SK-N-SH (cell line): ENCODE data around the gene ISLR. TPM values are rescaled to one million over a fixed set of nuclear protein-coding genes. Genes with fewer than 3 reads are reported as not detected.

ENCODE experiments used
- CTCF ChIA-PET: fragments of 300-600, 350-600 bp; formaldehyde crosslinking; extraction: SDS; loops from one replicate; lab custom pipeline; 2021; lab: Yijun Ruan, JAX
- POLR2A ChIA-PET: fragments of 350-600 bp; sonication (Branson Sonifier 250); formaldehyde crosslinking; extraction: SDS; loops from one replicate; lab custom pipeline; 2020; ENCODE audit warnings: antibody characterized with exemption, inconsistent platforms; lab: Yijun Ruan, JAX
- DNase-seq: peaks from one replicate; pipeline ENCODE4 v3.0.0; 2012
- H2AFZ ChIP-seq: fragments of 200-600 bp; sonication (generic); 2 replicates; pipeline ENCODE4 v1.8.1; 2016; ENCODE audit warnings: antibody characterized with exemption, mild to moderate bottlenecking, low read depth
- H3F3A ChIP-seq: fragments of 200-600 bp; sonication (generic); replicated peaks from 2 replicates; pipeline ENCODE3; 2016; ENCODE audit warnings: antibody characterized with exemption, mild to moderate bottlenecking; ENCODE audit not compliant: insufficient read depth
- H3K27ac ChIP-seq, 2 experiments: fragments of 200-500 bp in 1 of 2; fragments of 200-600 bp in 1 of 2; sonication (Bioruptor generic) in 1 of 2; sonication (generic), shearing (Covaris generic) in 1 of 2; 2 replicates each; pipeline versions ENCODE4 v1.5.1 to v1.6.1; 2014 to 2016; ENCODE audit warnings: low read depth in 2 of 2, inconsistent platforms in 1 of 2, low read length in 1 of 2, mild to moderate bottlenecking in 1 of 2, mixed read lengths in 1 of 2
- H3K27me3 ChIP-seq: fragments of 200-600 bp; sonication (generic), shearing (Covaris generic); 2 replicates; pipeline ENCODE4 v1.6.1; 2016; ENCODE audit warnings: mixed run types; ENCODE audit not compliant: insufficient read depth
- H3K36me3 ChIP-seq, 2 experiments: fragments of 200-500 bp in 1 of 2; fragments of 200-600 bp in 1 of 2; sonication (Bioruptor generic) in 1 of 2; sonication (generic) in 1 of 2; replicated peaks in 1 of 2; 2 replicates each; pipeline versions ENCODE3 to v1.5.1; 2014 to 2016; ENCODE audit warnings: low read length in 1 of 2, mild to moderate bottlenecking in 1 of 2; ENCODE audit not compliant: insufficient read depth in 2 of 2, control insufficient read depth in 1 of 2
- H3K4me1 ChIP-seq, 2 experiments: fragments of 200-500 bp in 1 of 2; fragments of 200-600 bp in 1 of 2; sonication (Bioruptor generic) in 1 of 2; sonication (generic), shearing (Covaris generic) in 1 of 2; 2 replicates each; pipeline versions ENCODE4 v1.5.1 to v1.6.1; 2014 to 2016; ENCODE audit warnings: low read depth in 1 of 2, low read length in 1 of 2, mixed run types in 1 of 2; ENCODE audit not compliant: insufficient read depth in 2 of 2, control insufficient read depth in 1 of 2
- H3K4me2 ChIP-seq: fragments of 200-600 bp; sonication (generic), shearing (Covaris generic); 2 replicates; pipeline ENCODE4 v1.6.1; 2017; ENCODE audit warnings: mixed run types
- H3K4me3 ChIP-seq, 2 experiments: fragments of 200-500 bp in 1 of 2; fragments of 200-600 bp in 1 of 2; sonication (Bioruptor generic) in 1 of 2; sonication (generic), shearing (Covaris generic) in 1 of 2; 2 replicates each; pipeline versions ENCODE4 v1.5.1 to v1.8.1; 2014 to 2016; ENCODE audit warnings: low read depth in 2 of 2, inconsistent platforms in 1 of 2, low read length in 1 of 2, mild to moderate bottlenecking in 1 of 2, mixed read lengths in 1 of 2, moderate library complexity in 1 of 2
- H3K79me2 ChIP-seq: fragments of 200-600 bp; sonication (generic); 2 replicates; pipeline ENCODE4 v1.8.1; 2017; ENCODE audit warnings: mild to moderate bottlenecking; ENCODE audit not compliant: insufficient read depth
- H3K9ac ChIP-seq: fragments of 200-600 bp; sonication (generic); 2 replicates; pipeline ENCODE4 v1.6.1; 2017; ENCODE audit warnings: mixed run types
- H3K9me2 ChIP-seq: fragments of 200-600 bp; sonication (generic); 2 replicates; pipeline ENCODE4 v1.6.1; 2017; ENCODE audit warnings: mixed run types
- H3K9me3 ChIP-seq: fragments of 200-600 bp; sonication (generic); 2 replicates; pipeline ENCODE4 v1.6.1; 2017; ENCODE audit warnings: mixed run types, mild to moderate bottlenecking, moderate library complexity
- H4K20me1 ChIP-seq: fragments of 200-600 bp; sonication (generic); 2 replicates; pipeline ENCODE4 v1.6.1; 2017; ENCODE audit warnings: mild to moderate bottlenecking, mixed run types; ENCODE audit not compliant: insufficient read depth
- ELF1 ChIP-seq: IDR thresholded peaks from 2 replicates; pipeline ENCODE4 v1.4.0; 2012
- EP300 ChIP-seq, 2 experiments: IDR thresholded peaks; 2 replicates each; pipeline versions ENCODE4 v1.4.0 to v1.6.1; 2012; ENCODE audit warnings: borderline replicate concordance in 1 of 2, low read depth in 1 of 2, low read length in 1 of 2
- FOXJ3 ChIP-seq: sonication (generic); formaldehyde crosslinking; IDR thresholded peaks from 2 replicates; pipeline ENCODE4 v1.5.1; 2020; ENCODE audit warnings: mild to moderate bottlenecking, missing genetic modification reagents
- FOXM1 ChIP-seq: IDR thresholded peaks from 2 replicates; pipeline ENCODE4 v1.4.0; 2012; ENCODE audit warnings: low read depth, mild to moderate bottlenecking
- GATA2 ChIP-seq: sonication (generic); formaldehyde crosslinking; IDR thresholded peaks from 2 replicates; pipeline ENCODE4 v1.5.0; 2020; ENCODE audit warnings: mild to moderate bottlenecking, missing genetic modification reagents
- MEF2A ChIP-seq: IDR thresholded peaks from 2 replicates; pipeline ENCODE4 v1.4.0; 2012; ENCODE audit warnings: low read depth, borderline replicate concordance
- NRF1 ChIP-seq: IDR thresholded peaks from 2 replicates; pipeline ENCODE4 v1.6.1; 2012; ENCODE audit warnings: low read depth, mild to moderate bottlenecking, low read length
- RFX5 ChIP-seq: IDR thresholded peaks from 2 replicates; pipeline ENCODE4 v1.6.1; 2012; ENCODE audit warnings: mild to moderate bottlenecking, improper control_type of control experiment, low read length
- RXRA ChIP-seq: IDR thresholded peaks from 2 replicates; pipeline ENCODE4 v1.4.0; 2012; ENCODE audit warnings: low read depth, mild to moderate bottlenecking, borderline replicate concordance
- SIN3A ChIP-seq: IDR thresholded peaks from 2 replicates; pipeline ENCODE4 v1.6.1; 2012; ENCODE audit warnings: low read depth, mild to moderate bottlenecking, low read length, moderate library complexity, borderline replicate concordance
- WGBS: methylation state at CpG from one replicate; pipeline ENCODE4 v1.1.6; 2017; ENCODE audit warnings: low lambda C conversion rate; 5-methylcytosine and 5-hydroxymethylcytosine counted together
- polyA plus RNA-seq, 3 experiments: library from polyadenylated mRNA; depleted of rRNA; stranded (reverse); fragments of >200 nt; gene quantifications; 2 replicates each; pipeline ENCODE4 v1.2.3, GENCODE V29; 2012
- TF ChIP-seq, protein P1 (sequence below): fragments of 200-600 bp; sonication (generic); IDR thresholded peaks from 2 replicates; pipeline ENCODE4 v1.6.1; 2017; ENCODE audit warnings: antibody characterized with exemption, mild to moderate bottlenecking, moderate library complexity
- TF ChIP-seq, protein P2 (sequence below): IDR thresholded peaks from 2 replicates; pipeline ENCODE4; 2012
- TF ChIP-seq, protein P3 (sequence below): IDR thresholded peaks from 2 replicates; pipeline ENCODE4 v1.4.0; 2012; ENCODE audit warnings: low read depth, borderline replicate concordance
- TF ChIP-seq, protein P4 (sequence below): IDR thresholded peaks from 2 replicates; pipeline ENCODE4 v1.6.1; 2012; ENCODE audit warnings: mild to moderate bottlenecking, low read depth, low read length, moderate library complexity
- TF ChIP-seq, protein P5 (sequence below): fragments of 150-350 bp; IDR thresholded peaks from 2 replicates; pipeline ENCODE4 v1.6.1; 2016; ENCODE audit warnings: mild to moderate bottlenecking, low read depth, low read length

Gene ISLR
- polyA plus RNA-seq, 1 of the 3 experiments (the other 2 are of a cell fraction), result 7.3 TPM

DNA sequence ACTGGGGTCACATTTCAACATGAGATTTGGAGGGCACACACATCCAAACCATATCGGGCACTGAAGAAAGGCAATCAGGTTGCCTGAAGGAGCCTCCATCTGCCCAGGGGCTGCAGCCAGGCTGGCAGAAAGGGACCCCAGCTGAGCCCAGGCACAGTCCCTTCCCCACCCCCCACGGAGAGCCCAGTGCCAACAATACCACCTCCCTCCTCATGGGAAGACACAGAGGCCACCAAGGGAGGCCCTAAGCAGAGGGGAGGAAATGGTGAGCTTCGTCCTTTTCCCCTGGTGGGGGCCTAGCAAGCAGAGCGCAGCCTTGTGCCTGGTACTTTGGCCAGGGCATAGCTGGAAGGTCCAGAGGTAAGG, 32.1 kb downstream of the ISLR start (continued):
- TF ChIP-seq MEF2A (no peak), EP300 (IDR thresholded peaks at IDR 0.05; ENCODE audit: borderline replicate concordance in 1 of 2, low read depth in 1 of 2, low read length in 1 of 2) (no peak)
- TF ChIP-seq, protein P1, sequence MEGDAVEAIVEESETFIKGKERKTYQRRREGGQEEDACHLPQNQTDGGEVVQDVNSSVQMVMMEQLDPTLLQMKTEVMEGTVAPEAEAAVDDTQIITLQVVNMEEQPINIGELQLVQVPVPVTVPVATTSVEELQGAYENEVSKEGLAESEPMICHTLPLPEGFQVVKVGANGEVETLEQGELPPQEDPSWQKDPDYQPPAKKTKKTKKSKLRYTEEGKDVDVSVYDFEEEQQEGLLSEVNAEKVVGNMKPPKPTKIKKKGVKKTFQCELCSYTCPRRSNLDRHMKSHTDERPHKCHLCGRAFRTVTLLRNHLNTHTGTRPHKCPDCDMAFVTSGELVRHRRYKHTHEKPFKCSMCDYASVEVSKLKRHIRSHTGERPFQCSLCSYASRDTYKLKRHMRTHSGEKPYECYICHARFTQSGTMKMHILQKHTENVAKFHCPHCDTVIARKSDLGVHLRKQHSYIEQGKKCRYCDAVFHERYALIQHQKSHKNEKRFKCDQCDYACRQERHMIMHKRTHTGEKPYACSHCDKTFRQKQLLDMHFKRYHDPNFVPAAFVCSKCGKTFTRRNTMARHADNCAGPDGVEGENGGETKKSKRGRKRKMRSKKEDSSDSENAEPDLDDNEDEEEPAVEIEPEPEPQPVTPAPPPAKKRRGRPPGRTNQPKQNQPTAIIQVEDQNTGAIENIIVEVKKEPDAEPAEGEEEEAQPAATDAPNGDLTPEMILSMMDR, result no peak

DNA sequence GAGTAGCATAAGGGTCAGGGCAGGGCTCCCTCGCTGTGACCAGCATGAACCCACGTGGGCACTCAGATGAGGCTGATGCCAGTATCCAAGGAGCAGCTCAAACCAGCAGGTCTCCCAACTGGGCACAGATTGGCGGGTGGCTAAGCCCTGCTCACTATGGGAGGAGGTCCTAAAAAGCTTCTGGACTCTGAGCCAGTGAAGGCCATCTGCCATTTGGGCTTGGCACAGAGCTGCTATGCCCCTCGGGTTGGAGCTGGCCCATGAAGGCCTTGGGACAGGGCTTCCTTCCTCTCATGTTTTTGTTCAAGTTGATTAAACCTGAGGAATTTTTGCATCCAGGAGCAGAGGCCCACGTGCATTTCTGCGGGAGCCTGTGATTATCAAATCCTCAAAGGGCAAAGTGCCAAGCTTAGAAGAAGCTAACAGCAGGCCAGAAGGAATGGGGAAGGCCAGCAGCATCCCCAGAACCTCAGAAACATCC, 33.3 kb downstream of the ISLR start:
- Histone ChIP-seq H3K79me2 (no peaks in the 10 kb centered on the region), H3K27ac (peak overlapping the region in 1 of 2 experiments; percentile 44; a peak in 2 of 4 replicates), H2AFZ (no peak overlapping the region), H3K4me2 (no peak overlapping the region), H3K9me2 (no peaks in the 10 kb centered on the region), H4K20me1 (no peaks in the 10 kb centered on the region), H3K4me1 (peaks cover 50 to 77% of the 10 kb centered on the region in 2 experiments), H3K4me3 (no peak overlapping the region), H3K9ac (no peak overlapping the region), H3K9me3 (no peaks in the 10 kb centered on the region)
- POLR2A ChIA-PET, result interaction anchor here (1.1 kb wide), 1 partner anchor 85 kb away, joined by 6 read pairs; no protein-coding TSS in a partner anchor
- TF ChIP-seq RFX5 (no peak), NRF1 (no peak), RXRA (no peak), GATA2 (CRISPR knock-in tag) (no peak), ELF1 (no peak), FOXJ3 (CRISPR knock-in tag) (no peak), SIN3A (no peak), FOXM1 (no peak)
- TF ChIP-seq, protein P2, sequence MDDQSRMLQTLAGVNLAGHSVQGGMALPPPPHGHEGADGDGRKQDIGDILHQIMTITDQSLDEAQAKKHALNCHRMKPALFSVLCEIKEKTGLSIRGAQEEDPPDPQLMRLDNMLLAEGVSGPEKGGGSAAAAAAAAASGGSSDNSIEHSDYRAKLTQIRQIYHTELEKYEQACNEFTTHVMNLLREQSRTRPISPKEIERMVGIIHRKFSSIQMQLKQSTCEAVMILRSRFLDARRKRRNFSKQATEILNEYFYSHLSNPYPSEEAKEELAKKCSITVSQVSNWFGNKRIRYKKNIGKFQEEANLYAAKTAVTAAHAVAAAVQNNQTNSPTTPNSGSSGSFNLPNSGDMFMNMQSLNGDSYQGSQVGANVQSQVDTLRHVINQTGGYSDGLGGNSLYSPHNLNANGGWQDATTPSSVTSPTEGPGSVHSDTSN, result no peak
- TF ChIP-seq, protein P3, sequence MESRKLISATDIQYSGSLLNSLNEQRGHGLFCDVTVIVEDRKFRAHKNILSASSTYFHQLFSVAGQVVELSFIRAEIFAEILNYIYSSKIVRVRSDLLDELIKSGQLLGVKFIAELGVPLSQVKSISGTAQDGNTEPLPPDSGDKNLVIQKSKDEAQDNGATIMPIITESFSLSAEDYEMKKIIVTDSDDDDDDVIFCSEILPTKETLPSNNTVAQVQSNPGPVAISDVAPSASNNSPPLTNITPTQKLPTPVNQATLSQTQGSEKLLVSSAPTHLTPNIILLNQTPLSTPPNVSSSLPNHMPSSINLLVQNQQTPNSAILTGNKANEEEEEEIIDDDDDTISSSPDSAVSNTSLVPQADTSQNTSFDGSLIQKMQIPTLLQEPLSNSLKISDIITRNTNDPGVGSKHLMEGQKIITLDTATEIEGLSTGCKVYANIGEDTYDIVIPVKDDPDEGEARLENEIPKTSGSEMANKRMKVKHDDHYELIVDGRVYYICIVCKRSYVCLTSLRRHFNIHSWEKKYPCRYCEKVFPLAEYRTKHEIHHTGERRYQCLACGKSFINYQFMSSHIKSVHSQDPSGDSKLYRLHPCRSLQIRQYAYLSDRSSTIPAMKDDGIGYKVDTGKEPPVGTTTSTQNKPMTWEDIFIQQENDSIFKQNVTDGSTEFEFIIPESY, result no peak
- TF ChIP-seq, protein P4, sequence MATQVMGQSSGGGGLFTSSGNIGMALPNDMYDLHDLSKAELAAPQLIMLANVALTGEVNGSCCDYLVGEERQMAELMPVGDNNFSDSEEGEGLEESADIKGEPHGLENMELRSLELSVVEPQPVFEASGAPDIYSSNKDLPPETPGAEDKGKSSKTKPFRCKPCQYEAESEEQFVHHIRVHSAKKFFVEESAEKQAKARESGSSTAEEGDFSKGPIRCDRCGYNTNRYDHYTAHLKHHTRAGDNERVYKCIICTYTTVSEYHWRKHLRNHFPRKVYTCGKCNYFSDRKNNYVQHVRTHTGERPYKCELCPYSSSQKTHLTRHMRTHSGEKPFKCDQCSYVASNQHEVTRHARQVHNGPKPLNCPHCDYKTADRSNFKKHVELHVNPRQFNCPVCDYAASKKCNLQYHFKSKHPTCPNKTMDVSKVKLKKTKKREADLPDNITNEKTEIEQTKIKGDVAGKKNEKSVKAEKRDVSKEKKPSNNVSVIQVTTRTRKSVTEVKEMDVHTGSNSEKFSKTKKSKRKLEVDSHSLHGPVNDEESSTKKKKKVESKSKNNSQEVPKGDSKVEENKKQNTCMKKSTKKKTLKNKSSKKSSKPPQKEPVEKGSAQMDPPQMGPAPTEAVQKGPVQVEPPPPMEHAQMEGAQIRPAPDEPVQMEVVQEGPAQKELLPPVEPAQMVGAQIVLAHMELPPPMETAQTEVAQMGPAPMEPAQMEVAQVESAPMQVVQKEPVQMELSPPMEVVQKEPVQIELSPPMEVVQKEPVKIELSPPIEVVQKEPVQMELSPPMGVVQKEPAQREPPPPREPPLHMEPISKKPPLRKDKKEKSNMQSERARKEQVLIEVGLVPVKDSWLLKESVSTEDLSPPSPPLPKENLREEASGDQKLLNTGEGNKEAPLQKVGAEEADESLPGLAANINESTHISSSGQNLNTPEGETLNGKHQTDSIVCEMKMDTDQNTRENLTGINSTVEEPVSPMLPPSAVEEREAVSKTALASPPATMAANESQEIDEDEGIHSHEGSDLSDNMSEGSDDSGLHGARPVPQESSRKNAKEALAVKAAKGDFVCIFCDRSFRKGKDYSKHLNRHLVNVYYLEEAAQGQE, result no peak
- TF ChIP-seq, protein P5, sequence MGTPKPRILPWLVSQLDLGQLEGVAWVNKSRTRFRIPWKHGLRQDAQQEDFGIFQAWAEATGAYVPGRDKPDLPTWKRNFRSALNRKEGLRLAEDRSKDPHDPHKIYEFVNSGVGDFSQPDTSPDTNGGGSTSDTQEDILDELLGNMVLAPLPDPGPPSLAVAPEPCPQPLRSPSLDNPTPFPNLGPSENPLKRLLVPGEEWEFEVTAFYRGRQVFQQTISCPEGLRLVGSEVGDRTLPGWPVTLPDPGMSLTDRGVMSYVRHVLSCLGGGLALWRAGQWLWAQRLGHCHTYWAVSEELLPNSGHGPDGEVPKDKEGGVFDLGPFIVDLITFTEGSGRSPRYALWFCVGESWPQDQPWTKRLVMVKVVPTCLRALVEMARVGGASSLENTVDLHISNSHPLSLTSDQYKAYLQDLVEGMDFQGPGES, result no peak
- TF ChIP-seq, all 33 proteins: peak for 0
- CTCF ChIA-PET, result interaction anchor here (0.7 to 2.7 kb wide), 5 partner anchors 18 to 101 kb away, joined by 3 to 11 read pairs (median 5); no protein-coding TSS in a partner anchor
- Histone ChIP-seq H3F3A (peaks cover 34% of the 10 kb centered on the region), H3K27me3 (no peaks in the 10 kb centered on the region), H3K36me3 (no peaks in the 10 kb centered on the region)
- no peak for DNase-seq
- 72% methylated on average over 6 of the region's 6 CpGs for WGBS
